Uterus (tissue), 4 donors: ENCODE data around the gene LRCH4. TPM values are rescaled to one million over a fixed set of nuclear protein-coding genes. Genes with fewer than 3 reads are reported as not detected.

ENCODE experiments used
- DNase-seq, 2 donors: peaks; one replicate each; pipeline ENCODE4 v3.0.0-alpha.2; 2019 to 2020
- H3K27ac ChIP-seq, 2 donors: fragments of 200-600 bp; sonication (generic); 1 replicate in 1 of 2; 2 replicates in 1 of 2; pipeline ENCODE4 v1.5.1; 2016 to 2018
- H3K27me3 ChIP-seq, 2 donors: fragments of 200-600 bp; sonication (generic); one replicate each; pipeline ENCODE4 v1.5.1; 2018 to 2019; ENCODE audit warnings: control low read depth in 1 of 2
- H3K36me3 ChIP-seq, 2 donors: fragments of 200-600 bp; sonication (generic); one replicate each; pipeline ENCODE4 v1.5.1; 2019; ENCODE audit warnings: control low read depth in 1 of 2
- H3K4me1 ChIP-seq, 2 donors: fragments of 200-600 bp; sonication (generic); one replicate each; pipeline ENCODE4 v1.5.1; 2018 to 2019; ENCODE audit warnings: control low read depth in 1 of 2
- H3K4me3 ChIP-seq, 2 donors: fragments of 200-600 bp; sonication (generic); 1 replicate in 1 of 2; 2 replicates in 1 of 2; pipeline ENCODE4 v1.5.1; 2018 to 2019; ENCODE audit warnings: mild to moderate bottlenecking in 1 of 2
- H3K9me3 ChIP-seq, 2 donors: fragments of 200-600 bp; sonication (generic); one replicate each; pipeline ENCODE4 v1.5.1; 2019; ENCODE audit warnings: control low read depth in 1 of 2
- CTCF ChIP-seq, 4 experiments: fragments of 200-600 bp in 2 of 4; fragments of 450-650 bp in 2 of 4; sonication (generic) in 2 of 4; IDR thresholded peaks; one replicate each; pipeline ENCODE4 v1.5.1; 2016 to 2019; ENCODE audit warnings: antibody characterized with exemption in 4 of 4, mild to moderate bottlenecking in 2 of 4, moderate library complexity in 1 of 4
- POLR2A ChIP-seq, 2 donors: fragments of 450-650 bp; IDR thresholded peaks; one replicate each; pipeline ENCODE4 v1.6.1; 2016; ENCODE audit warnings: antibody characterized with exemption in 2 of 2, mild to moderate bottlenecking in 1 of 2, moderate library complexity in 1 of 2
- intact Hi-C: fragments of 100-400 bp; cut with DNase I; formaldehyde crosslinking; loops from one replicate; pipeline ENCODE4 v1.15.1; 2023; ENCODE audit warnings: low total_unique reads
- total RNA-seq, 4 donors: library from RNA; depleted of rRNA in 3 of 4; stranded (reverse); fragments of >200 nt in 3 of 4; gene quantifications; one replicate each; pipeline versions ENCODE4 v1.1.0 to v1.2.4, GENCODE V29; 2014 to 2023
- donor health status: DM: yes; HTN: yes; CAD: no.

LRCH4 gene
- total RNA-seq, 4 donors from 2014 or later, result 11.5 to 179 (median 56.8) TPM

- Histone ChIP-seq H3K9me3 (no peaks in the 10 kb centered on the region), H3K27me3 (no peaks in the 10 kb centered on the region), H3K27ac (no peak overlapping the region), H3K4me3 (no peak overlapping the region), H3K36me3 (no peaks in the 10 kb centered on the region), H3K4me1 (no peaks in the 10 kb centered on the region)
- no peak for DNase-seq
- TF ChIP-seq CTCF (IDR thresholded peaks at IDR 0.05), result no peak
- no peak for TF ChIP-seq POLR2A (IDR thresholded peaks at IDR 0.05)
- intact Hi-C loops, result no loop called here
Measured at GRCh38 chr7:100620804-100621203, 34.9 kb upstream of the LRCH4 start.

GRCh38 chr7:100620239-100620638 is 34.3 kb upstream of the LRCH4 start:
- no peaks in the 10 kb centered on the region for H3K27me3 ChIP-seq
- H3K27ac ChIP-seq, result no peak overlapping the region
- no peak overlapping the region for H3K4me3 ChIP-seq
- no peak for DNase-seq
- no peaks in the 10 kb centered on the region for H3K36me3 ChIP-seq
- H3K9me3 ChIP-seq, result no peaks in the 10 kb centered on the region
- H3K4me1 ChIP-seq, result no peaks in the 10 kb centered on the region
- TF ChIP-seq CTCF (IDR thresholded peaks at IDR 0.05), result no peak
- no peak for TF ChIP-seq POLR2A (IDR thresholded peaks at IDR 0.05)
- intact Hi-C loops, result no loop called here

GRCh38 chr7:100614308-100614861 is 28.5 kb upstream of the LRCH4 start:
- no peaks in the 10 kb centered on the region for H3K9me3 ChIP-seq
- no peaks in the 10 kb centered on the region for H3K27me3 ChIP-seq
- H3K4me3 ChIP-seq, result no peak overlapping the region
- no peaks in the 10 kb centered on the region for H3K36me3 ChIP-seq
- H3K4me1 ChIP-seq, result peaks cover 0 to 10% of the 10 kb centered on the region in 2 donors
- DNase-seq, result no peak
- TF ChIP-seq CTCF (IDR thresholded peaks at IDR 0.05), result no peak
- no peak for TF ChIP-seq POLR2A (IDR thresholded peaks at IDR 0.05)
- no peak overlapping the region for H3K27ac ChIP-seq
- intact Hi-C loops, result no loop called here

GRCh38 chr7:100613412-100614175 is 27.7 kb upstream of the LRCH4 start:
- peaks cover 0 to 10% of the 10 kb centered on the region in 2 donors for H3K4me1 ChIP-seq
- H3K27me3 ChIP-seq, result no peaks in the 10 kb centered on the region
- H3K4me3 ChIP-seq, result peak overlapping the region in 1 of 2 donors; percentile 87
- no peaks in the 10 kb centered on the region for H3K36me3 ChIP-seq
- no peaks in the 10 kb centered on the region for H3K9me3 ChIP-seq
- TF ChIP-seq CTCF (IDR thresholded peaks at IDR 0.05) (no peak), POLR2A (IDR thresholded peaks at IDR 0.05) (no peak)
- intact Hi-C loops, result no loop called here
- peak overlapping the region in 1 of 2 donors; percentile 94 for H3K27ac ChIP-seq
- DNase-seq, result no peak

GRCh38 chr7:100612730-100613390 is 26.9 kb upstream of the LRCH4 start:
- intact Hi-C loops, result no loop called here
- no peak for TF ChIP-seq POLR2A (IDR thresholded peaks at IDR 0.05)
- TF ChIP-seq CTCF (IDR thresholded peaks at IDR 0.05), result peak in 1 of 4 experiments; percentile 6
- Histone ChIP-seq H3K4me1 (peaks cover 0 to 10% of the 10 kb centered on the region in 2 donors), H3K4me3 (peak overlapping the region; percentile 83 to 87), H3K27me3 (no peaks in the 10 kb centered on the region), H3K9me3 (no peaks in the 10 kb centered on the region), H3K36me3 (no peaks in the 10 kb centered on the region), H3K27ac (peak overlapping the region; percentile 94)
- no peak for DNase-seq
